ENCODE data around the gene PDCD11.

The PDCD11 gene

DNA sequence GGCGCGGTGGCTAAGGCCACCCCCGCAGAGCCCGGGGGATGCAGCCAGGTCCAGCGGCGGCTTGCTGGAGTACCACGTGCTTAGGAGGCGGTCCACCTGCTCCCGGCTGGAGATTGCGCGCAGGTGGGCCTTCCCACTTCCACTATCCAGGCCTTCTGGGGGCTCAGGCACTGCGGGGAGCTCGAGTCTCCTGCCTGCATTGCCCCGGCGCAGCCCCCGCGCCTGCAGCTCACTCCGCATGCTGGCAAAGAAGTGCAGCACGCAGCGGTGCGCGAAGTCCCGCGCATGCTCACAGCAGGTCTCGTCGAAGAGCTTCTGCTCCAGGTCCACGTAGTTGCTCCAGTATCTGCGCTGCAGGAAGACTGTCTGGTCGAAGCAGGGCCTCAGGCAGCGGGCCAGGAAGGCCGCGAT, 76.8 kb downstream of the PDCD11 start:
- H3K4me3 ChIP-seq (ENCODE audit: low read depth, low read length), result no peak overlapping the region
- no peak for DNase-seq (ENCODE audit: low read depth)
- TF ChIP-seq, protein P1, sequence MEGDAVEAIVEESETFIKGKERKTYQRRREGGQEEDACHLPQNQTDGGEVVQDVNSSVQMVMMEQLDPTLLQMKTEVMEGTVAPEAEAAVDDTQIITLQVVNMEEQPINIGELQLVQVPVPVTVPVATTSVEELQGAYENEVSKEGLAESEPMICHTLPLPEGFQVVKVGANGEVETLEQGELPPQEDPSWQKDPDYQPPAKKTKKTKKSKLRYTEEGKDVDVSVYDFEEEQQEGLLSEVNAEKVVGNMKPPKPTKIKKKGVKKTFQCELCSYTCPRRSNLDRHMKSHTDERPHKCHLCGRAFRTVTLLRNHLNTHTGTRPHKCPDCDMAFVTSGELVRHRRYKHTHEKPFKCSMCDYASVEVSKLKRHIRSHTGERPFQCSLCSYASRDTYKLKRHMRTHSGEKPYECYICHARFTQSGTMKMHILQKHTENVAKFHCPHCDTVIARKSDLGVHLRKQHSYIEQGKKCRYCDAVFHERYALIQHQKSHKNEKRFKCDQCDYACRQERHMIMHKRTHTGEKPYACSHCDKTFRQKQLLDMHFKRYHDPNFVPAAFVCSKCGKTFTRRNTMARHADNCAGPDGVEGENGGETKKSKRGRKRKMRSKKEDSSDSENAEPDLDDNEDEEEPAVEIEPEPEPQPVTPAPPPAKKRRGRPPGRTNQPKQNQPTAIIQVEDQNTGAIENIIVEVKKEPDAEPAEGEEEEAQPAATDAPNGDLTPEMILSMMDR (IDR thresholded peaks at IDR 0.05; ENCODE audit: control insufficient read depth, extremely low read depth, insufficient read depth), result no peak

DNA sequence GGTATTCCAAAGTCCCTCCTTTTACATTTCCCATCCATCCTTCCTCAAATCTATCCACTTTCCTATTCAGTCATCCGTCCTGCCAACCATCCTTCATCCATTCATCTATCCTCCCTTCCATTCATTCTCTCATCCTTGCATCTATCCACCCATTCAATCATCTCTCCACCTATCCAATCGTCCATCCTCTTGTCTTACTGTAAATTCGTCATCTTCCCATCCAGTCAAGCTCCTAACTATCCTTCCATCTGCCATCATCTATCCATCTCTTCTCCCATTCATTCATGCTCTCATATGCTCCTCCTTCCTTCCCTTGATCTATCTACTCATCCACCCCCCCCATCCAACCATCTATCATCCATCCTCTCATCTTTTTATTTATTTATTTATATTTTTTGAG, 77.7 kb downstream of the PDCD11 start:
- no peak for DNase-seq (ENCODE audit: low read depth)
- TF ChIP-seq, protein P1 (IDR thresholded peaks at IDR 0.05; ENCODE audit: control insufficient read depth, extremely low read depth, insufficient read depth), result no peak
- no peak overlapping the region for H3K4me3 ChIP-seq (ENCODE audit: low read depth, low read length)

DNA sequence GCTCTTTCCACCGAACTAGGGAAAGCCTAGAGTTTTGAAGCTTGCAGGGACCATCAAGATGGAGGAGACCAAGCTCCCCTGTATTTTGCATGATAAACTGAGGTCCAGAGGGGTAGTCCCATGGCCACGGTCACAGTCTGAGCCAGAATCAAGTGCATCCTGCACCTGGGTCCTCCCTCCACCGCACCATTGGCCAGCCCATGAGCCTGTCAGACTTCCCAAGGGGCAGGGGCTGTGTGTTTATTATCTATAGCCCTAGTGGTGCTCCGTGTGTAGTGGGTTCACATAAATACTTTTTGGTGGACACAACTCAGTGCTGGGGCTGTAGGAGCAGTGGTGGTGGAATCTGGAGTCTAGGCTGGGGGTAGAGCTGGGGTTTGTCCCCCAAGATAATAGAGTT, 79.0 kb downstream of the PDCD11 start:
- TF ChIP-seq, protein P1 (IDR thresholded peaks at IDR 0.05; ENCODE audit: control insufficient read depth, extremely low read depth, insufficient read depth), result no peak
- DNase-seq (ENCODE audit: low read depth), result no peak
- no peak overlapping the region for H3K4me3 ChIP-seq (ENCODE audit: low read depth, low read length)

GRCh38 chr10:103476046-103476768, 79.8 kb downstream of the PDCD11 start:
- no peak for DNase-seq (ENCODE audit: low read depth)
- TF ChIP-seq, protein P1 (IDR thresholded peaks at IDR 0.05; ENCODE audit: control insufficient read depth, extremely low read depth, insufficient read depth), result no peak
- no peak overlapping the region for H3K4me3 ChIP-seq (ENCODE audit: low read depth, low read length)

DNA sequence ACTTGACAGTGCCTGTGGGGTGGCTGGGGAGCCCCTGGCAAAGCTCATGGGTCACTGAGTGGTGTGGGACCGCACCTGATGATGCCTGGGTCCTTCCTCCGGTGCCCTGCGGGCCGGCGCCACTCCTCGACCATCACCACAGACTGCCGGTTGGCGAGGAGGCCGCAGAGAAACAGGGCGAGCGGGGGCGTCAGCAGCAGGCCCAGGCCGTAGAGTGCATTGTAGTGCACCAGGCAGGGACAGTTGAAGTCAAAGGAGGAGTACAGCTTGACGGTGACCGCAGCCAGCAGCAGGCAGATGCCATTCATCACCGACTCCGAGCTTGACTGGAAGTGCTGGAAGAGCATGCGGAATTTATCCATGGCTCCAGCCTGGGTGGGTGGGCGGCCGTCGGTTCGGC, 82.2 kb downstream of the PDCD11 start:
- H3K4me3 ChIP-seq (ENCODE audit: low read depth, low read length), result no peak overlapping the region
- no peak for DNase-seq (ENCODE audit: low read depth)
- TF ChIP-seq, protein P1 (IDR thresholded peaks at IDR 0.05; ENCODE audit: control insufficient read depth, extremely low read depth, insufficient read depth), result no peak

GRCh38 chr10:103479135-103479534, 82.7 kb downstream of the PDCD11 start, which contains the start of gene CALHM3:
Gene CALHM3, minus strand, starts transcription at chr10:103479240. Its CDS starts 208 bp downstream, at chr10:103479032.
- DNase-seq (ENCODE audit: low read depth), result no peak
- TF ChIP-seq, protein P1 (IDR thresholded peaks at IDR 0.05; ENCODE audit: control insufficient read depth, extremely low read depth, insufficient read depth), result no peak
- H3K4me3 ChIP-seq (ENCODE audit: low read depth, low read length), result no peak within 1 kb of the TSS

GRCh38 chr10:103480521-103480920, 84.1 kb downstream of the PDCD11 start:
- DNase-seq (ENCODE audit: low read depth), result no peak
- TF ChIP-seq, protein P1 (IDR thresholded peaks at IDR 0.05; ENCODE audit: control insufficient read depth, extremely low read depth, insufficient read depth), result no peak
- H3K4me3 ChIP-seq (ENCODE audit: low read depth, low read length), result no peak overlapping the region
